ENCODE results near the gene CLEC12A.

DNA sequence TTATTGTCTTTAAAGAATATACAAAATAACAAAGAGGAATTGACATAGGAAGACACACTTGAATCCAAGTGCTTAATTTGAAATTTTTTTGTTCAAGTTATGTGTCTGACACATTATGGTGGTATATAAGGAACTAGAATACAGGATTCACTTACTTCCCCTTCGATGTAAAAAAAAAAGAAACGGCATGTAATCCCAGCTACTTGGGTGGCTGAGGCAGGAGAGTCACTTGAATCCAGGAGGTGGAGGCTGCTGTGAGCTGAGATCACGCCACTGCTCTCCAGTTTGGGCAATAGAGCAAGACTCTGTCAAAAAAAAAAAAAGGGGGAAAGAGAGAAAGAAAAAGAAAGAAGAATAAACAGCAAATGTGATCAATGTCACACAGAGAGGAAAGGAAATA, 8.9 kb downstream of the CLEC12A start:
- no peak for TF ChIP-seq EZH2 (optimal IDR thresholded peaks at IDR 0.05; ENCODE audit: low read depth, low read length)
- TF ChIP-seq, protein P1, sequence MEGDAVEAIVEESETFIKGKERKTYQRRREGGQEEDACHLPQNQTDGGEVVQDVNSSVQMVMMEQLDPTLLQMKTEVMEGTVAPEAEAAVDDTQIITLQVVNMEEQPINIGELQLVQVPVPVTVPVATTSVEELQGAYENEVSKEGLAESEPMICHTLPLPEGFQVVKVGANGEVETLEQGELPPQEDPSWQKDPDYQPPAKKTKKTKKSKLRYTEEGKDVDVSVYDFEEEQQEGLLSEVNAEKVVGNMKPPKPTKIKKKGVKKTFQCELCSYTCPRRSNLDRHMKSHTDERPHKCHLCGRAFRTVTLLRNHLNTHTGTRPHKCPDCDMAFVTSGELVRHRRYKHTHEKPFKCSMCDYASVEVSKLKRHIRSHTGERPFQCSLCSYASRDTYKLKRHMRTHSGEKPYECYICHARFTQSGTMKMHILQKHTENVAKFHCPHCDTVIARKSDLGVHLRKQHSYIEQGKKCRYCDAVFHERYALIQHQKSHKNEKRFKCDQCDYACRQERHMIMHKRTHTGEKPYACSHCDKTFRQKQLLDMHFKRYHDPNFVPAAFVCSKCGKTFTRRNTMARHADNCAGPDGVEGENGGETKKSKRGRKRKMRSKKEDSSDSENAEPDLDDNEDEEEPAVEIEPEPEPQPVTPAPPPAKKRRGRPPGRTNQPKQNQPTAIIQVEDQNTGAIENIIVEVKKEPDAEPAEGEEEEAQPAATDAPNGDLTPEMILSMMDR (IDR thresholded peaks at IDR 0.05; ENCODE audit: low read length) = no peak
- no peak for TF ChIP-seq EZH2phosphoT487 (IDR thresholded peaks at IDR 0.05; ENCODE audit: low read length)
